SU-DHL-6 (cell line): Measurements from ENCODE around the gene LRRC46.

Source experiments
- EZH2phosphoT487 ChIP-seq: fragments of 200-600 bp; sonication (generic), shearing (Covaris generic); conservative IDR thresholded peaks from 2 replicates; pipeline ENCODE4 v1.6.1; 2018; ENCODE audit warnings: mild to moderate bottlenecking, antibody characterized with exemption, low read length, moderate library complexity, mixed read lengths
- TF ChIP-seq, protein P1 (sequence below): fragments of 200-600 bp; sonication (generic); IDR thresholded peaks from one replicate; pipeline ENCODE4 v1.5.1; 2017; ENCODE audit warnings: antibody characterized with exemption, mild to moderate bottlenecking, low read length, moderate library complexity; ENCODE audit not compliant: insufficient read depth, poor library complexity, severe bottlenecking

DNA sequence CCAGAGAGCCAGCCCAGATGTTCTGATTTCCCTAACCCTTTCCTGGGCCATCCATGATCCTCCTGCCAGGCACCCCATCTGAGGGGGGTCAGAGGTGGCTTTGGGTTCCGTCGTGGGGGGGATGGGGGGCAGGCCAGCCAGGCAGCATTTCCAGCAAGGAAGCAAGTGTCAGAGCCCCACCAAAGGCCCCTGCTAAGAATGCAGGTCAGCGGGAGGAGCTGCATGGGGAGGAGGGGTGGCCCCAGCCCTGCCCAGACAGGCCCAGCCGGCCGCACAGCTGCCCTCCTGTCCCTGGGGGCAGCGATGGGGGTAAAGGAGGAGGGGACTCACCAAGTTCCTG lies 11.9 kb downstream of the LRRC46 start:
- TF ChIP-seq, protein P1, sequence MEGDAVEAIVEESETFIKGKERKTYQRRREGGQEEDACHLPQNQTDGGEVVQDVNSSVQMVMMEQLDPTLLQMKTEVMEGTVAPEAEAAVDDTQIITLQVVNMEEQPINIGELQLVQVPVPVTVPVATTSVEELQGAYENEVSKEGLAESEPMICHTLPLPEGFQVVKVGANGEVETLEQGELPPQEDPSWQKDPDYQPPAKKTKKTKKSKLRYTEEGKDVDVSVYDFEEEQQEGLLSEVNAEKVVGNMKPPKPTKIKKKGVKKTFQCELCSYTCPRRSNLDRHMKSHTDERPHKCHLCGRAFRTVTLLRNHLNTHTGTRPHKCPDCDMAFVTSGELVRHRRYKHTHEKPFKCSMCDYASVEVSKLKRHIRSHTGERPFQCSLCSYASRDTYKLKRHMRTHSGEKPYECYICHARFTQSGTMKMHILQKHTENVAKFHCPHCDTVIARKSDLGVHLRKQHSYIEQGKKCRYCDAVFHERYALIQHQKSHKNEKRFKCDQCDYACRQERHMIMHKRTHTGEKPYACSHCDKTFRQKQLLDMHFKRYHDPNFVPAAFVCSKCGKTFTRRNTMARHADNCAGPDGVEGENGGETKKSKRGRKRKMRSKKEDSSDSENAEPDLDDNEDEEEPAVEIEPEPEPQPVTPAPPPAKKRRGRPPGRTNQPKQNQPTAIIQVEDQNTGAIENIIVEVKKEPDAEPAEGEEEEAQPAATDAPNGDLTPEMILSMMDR = no peak
- no peak for TF ChIP-seq EZH2phosphoT487
